ENCODE measurements around the gene PTPDC1.

The PTPDC1 gene

DNA sequence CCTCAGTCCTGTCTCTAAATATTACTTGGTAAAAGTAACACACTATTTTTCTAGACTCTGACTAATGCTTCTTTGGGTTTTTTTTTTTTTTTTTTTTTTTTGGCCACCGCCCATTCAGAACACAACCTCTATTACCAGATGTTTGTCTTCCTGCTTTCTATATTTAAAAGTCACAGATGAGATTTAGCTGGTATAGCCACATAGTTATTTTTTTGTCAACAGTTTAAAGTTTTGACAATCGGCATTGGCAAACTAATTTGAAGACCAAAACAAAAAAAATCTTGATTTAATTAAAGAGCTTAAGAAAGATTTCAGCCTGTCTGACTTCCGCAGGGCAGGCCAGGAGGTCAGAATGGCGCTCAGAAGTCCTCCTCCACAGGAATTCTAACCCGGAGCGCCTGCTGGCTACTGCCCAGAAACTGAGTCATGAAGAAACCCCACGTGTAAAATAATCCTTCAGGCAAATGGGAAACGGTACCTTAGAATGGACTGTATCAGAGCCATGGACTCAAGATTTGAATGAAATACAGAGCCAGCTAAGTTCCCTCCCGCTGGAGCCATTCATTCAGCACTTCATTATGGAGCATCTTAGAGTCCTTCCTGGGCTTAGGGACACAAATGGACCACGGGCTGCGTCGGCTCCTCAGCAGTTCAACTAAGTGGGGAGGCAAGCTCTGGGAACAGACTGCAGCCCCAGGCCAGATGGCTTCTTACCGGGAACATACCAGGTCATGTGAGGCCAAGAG lies 55.6 kb downstream of the PTPDC1 start:
- peak overlapping the region in 18 of 21 experiments; percentile 11 to 91 (median 66) for H3K27ac ChIP-seq
- no peak overlapping the region for H3K4me3 ChIP-seq

DNA sequence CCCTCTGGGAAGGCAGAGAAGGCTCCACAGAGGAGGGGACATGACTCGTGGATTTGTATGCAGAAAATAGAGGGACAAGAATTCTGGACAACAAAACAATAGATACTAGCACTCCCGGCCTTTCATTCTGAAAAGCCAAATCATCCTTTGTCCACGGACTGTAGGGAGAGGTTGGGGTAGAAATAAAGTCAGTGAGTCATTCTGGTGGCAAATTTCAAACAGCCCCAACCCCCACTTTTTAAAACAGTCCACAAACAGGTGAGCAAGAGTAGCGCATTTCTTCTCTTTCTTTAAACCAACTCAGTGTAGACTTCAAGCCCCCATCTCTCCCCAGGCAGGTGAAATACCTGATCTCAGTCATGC lies 56.1 kb downstream of the PTPDC1 start:
- Histone ChIP-seq H3K27ac (peak overlapping the region in 17 of 21 experiments; percentile 37 to 91 (median 66)), H3K4me3 (no peak overlapping the region)

DNA sequence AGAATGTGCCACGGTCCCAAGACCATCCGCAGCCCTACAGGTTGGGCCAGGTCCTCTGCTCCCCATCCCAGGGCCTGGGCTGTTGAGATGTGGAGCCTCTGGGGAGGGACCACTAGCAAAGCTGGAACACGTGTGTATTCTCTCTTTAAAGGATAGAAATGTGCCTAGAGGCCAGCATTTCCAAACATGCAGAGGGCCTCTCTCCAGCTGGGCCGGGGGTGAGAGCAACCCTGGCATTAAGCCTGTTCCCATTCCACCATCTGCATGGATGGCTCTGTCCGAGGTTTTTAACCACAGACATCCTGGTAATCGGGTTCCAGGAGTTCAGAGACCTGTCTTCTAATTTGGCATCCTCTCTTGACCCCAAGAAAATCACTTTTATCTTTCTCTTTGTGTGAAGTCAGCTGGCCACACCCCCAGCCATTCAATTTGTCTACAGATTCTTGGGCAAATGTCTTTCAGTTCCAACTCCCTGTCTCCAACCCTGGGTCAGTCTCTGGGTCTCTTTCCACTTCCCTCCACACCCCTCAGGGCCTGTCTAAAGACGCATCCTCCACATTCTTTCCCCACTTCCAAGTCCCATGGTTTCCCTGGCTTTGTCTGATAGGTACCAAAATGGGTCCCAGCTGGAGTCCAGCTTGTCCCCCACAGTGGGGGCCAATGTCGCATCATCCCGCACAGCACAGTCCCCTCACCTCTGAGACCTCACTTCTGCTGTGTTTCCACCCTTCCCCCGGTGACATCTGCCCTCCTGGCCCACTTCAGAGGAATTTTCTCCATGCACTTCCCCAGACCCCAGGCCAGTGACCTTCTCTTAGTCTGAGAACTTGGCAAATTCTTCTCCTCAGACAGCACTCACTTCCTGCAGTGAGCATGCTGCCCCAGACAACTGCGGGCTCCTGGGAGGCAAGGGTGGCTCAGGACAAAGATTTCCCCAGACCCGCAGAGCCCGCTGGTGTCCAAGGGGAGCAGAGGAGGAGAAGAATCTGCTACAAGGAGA lies 56.8 kb downstream of the PTPDC1 start:
- Histone ChIP-seq H3K27ac (peak overlapping the region in 13 of 21 experiments; percentile 37 to 91 (median 67)), H3K4me3 (no peak overlapping the region)

DNA sequence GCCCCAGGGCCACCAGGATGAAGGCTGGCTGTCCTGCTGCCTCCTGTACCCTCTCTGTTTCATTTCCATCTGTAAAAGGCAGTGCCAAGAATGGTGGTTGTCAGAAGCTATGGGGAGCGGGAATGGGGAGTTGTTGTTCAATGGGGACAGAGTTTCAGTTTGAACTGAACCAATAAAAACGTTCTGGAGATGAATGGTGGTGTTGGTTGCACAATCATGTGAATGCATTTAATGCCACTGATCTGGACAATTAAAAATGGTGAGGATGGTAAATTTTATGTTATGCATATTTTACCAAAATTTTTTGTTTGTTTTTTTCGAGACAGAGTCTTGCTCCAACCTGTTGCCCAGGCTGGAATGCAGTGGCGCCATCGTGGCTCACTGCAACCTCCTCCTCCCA lies 58.1 kb downstream of the PTPDC1 start:
- no peak overlapping the region for H3K4me3 ChIP-seq
- no peak overlapping the region for H3K27ac ChIP-seq

DNA sequence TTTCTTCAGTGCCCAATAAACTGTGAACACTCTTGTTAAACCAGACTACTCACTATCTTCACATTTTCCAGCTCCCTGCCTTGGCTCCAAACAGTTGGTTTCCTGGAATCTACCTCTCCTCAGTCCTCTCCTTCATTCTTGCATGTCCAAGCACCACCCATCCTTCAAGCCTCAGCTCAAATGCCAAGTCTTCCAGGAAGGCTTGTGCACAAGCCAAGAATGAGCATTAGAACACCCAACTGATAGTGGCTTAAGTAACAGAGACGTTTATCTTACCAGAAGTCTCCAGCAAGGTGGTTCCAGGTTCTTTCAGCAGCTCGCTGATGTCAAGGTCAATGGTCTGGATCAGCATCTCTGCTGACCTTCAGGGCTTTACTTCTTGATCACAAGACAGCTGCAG lies 60.1 kb downstream of the PTPDC1 start:
- H3K27ac ChIP-seq: peak overlapping the region in 1 of 21 experiments; percentile 57
- H3K4me3 ChIP-seq: no peak overlapping the region

DNA sequence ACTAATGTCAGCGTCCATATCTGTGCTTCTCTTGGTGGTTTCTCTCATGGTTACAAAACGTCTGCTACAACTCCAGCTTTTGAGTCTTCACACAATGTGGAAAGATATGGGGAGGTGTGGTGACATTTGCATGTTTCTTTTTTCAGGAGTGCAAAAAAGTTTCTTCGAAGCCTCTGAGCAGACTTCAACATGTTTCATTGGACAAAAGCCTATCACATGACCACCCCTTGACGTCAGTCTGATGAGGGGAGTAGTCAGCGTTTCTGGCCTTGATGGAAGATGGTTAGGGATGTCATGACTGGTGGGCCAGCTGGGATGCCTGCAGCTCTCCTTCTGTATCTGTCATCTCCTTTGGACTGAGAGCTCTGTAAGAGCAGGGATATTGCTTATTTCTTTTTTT lies 61.4 kb downstream of the PTPDC1 start:
- H3K4me3 ChIP-seq: no peak overlapping the region
- no peak overlapping the region for H3K27ac ChIP-seq

DNA sequence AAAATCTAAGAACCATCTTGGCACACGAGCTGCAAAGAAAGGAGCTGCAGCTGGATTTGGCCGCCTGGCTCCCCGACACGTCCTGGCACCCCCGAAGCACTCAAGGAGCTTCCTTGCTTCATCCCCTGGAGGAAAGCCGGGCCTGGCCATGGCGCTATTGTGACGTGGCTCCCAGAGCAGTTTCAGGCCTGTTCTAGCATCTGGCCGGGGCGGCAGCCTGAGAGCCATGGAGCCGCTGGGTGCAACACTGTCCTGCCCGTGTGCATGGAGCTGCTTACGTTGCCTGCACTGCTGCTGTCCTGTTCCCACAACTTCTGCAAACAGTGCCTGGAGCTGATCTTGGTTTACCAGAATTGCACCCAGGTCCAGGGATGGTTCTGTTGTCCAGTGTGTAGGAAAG lies 63.5 kb downstream of the PTPDC1 start:
- no peak overlapping the region for H3K27ac ChIP-seq
- H3K4me3 ChIP-seq: no peak overlapping the region

DNA sequence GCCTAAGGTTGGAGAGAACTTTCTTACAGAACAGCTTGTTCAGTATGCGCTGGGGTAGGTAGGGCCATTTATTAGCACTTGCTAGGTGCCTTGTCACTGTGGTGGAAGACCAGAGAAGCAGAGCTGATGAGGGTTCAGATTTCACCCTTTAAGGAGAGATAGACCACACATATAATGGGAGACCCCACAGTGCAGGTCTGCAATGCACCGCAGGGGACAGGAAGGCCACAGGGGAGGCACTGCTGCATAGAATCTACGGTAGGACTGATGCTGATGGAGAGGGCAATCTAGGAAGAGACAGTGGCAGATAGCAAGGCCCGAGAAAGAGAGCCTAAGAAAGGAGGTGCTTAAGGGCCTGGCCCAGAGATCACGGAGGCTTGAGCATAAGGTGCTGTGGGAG lies 64.2 kb downstream of the PTPDC1 start:
- H3K4me3 ChIP-seq: no peak overlapping the region

DNA sequence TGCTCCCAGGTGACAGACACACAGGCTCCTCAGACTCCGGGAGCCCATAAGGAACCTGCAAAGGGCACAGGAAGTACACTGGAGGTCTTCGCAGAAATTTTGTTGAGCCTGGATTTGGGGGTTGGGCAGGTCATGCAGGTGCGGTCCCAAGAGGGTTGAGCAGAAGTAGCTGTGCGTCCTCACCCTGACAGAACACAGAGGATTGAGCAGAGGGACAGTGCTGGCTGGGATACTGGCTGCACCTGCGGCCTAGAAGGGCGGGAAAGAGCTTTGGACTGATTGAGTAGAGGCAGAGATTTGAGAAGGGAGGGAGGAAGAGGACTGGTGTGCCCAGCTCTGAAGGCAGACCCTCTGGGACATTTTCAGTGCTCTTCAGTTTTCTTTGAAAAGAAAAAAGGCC lies 65.4 kb downstream of the PTPDC1 start:
- no peak overlapping the region for H3K4me3 ChIP-seq
- H3K27ac ChIP-seq: no peak overlapping the region

More for the DNA sequence above, 64.2 kb downstream of the PTPDC1 start:
- H3K27ac ChIP-seq: peak overlapping the region in 1 of 21 experiments; percentile 27

DNA sequence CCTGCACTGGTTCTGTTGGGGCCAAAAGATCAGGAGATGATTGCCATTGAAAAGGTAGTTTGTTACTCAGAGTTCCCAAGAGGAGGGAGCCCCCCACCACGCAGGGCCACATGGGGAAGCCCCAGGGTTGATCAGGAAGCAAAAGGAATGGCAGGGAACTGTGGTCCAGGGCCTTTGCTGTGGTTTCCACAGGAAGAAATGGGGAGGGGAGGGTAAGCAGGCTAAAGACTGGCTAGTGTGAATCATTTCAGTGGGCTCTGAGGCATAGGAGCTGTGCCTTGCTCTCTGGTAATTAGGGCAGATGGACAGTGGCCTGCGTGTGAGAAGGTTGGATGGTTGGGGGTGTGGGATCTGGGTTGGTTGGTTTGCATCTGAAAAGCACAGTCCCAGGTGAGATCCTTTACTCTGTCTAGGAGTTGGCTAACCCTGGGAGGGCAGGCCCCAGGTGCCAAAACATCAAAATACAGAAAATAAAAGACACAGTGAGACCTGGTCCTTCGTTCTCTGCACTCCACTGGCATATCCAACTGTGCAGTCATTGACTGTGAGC lies 66.1 kb downstream of the PTPDC1 start:
- no peak overlapping the region for H3K4me3 ChIP-seq
- H3K27ac ChIP-seq: peak overlapping the region in 3 of 21 experiments; percentile 2 to 41 (median 38)

DNA sequence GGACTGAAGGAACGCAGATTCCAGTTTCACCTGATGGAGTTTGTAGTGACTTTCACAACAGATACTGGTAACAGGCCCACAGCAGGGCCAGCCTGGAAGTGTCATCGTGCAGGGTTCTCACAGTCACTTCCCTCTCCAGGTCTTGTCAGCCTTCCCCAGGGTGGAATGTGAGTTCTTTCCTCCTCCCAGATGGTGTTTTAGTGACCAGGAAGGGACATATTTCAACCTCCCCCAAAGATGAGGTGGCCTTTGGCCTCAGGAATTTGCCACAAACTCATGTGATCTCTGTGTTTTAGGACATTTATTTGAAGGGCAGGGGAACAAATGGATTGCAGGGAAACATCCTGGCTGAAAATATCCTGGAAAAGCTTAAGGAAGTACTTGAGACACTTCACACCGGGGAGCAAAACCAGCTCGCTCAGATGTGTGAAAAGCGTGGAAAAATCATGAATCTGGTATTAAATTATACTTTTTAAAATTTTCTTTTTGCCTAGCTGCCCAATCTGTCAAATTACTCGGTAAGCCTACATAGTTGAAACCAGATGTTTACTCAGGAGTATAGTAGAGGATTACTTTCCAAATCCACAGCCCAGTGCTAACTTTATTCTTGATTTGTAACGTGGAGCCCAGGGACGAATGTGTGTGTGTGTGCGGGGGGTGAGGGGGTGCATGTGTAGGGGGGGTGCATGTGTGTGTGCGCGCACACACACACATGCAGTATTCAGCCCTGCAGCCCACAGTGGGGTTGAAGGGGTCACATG lies 66.8 kb downstream of the PTPDC1 start:
- no peak overlapping the region for H3K4me3 ChIP-seq
- peak overlapping the region in 5 of 21 experiments; percentile 2 to 41 (median 21) for H3K27ac ChIP-seq

DNA sequence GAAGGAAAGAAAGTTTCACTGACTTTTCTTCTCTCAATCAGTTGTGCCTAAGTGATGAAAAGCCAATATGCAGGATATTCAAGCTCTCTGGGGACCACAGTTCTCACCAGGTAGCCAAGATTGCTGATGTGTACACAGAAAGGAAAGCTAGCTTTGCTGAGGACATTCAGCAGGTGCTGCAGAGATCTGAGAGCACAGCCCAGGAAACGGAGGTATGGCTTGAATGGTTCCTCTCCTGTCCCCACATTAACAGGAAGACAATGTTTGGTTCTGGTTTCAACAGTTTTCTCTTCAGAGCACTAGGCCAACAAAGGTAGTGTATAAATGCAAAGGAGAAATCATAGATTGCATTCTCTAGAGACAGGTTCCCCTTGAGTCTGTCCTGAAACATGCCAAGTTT lies 69.6 kb downstream of the PTPDC1 start:
- Histone ChIP-seq H3K27ac (no peak overlapping the region), H3K4me3 (no peak overlapping the region)

DNA sequence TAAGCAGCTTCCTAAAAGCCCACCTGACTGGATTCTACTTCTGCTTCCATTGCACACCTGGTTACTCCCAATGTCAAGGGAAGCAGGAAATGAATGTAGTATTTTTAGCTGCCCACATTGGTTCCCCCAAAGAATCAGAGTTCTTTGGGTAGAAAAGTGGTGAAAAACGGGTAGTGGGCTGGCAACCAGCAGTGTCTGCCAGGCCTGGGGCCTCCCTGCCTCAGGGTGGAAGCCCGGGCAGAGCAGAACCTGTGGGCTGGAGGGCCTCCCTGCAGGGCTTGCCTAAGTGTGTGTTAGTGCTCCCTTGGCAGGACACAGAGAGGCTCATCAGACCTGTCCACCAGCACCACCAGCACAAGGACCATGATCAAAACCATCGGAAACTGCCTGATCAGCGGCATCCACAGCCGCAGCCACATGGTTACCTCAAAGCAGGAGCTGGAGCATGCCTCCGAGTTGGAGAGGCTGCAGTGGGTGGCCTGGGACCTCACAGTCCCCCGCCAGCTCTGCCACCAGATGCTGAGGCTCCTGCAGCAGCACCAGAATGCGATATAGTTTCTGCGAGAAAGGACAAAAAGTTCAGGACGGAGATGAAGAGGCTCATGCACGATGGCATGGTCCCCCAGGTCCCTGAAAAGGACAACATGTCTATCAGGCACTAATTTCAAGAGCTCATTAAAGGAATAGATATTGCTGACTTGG lies 72.2 kb downstream of the PTPDC1 start:
- Histone ChIP-seq H3K27ac (peak overlapping the region in 10 of 21 experiments; percentile 5 to 59 (median 32)), H3K4me3 (no peak overlapping the region)

DNA sequence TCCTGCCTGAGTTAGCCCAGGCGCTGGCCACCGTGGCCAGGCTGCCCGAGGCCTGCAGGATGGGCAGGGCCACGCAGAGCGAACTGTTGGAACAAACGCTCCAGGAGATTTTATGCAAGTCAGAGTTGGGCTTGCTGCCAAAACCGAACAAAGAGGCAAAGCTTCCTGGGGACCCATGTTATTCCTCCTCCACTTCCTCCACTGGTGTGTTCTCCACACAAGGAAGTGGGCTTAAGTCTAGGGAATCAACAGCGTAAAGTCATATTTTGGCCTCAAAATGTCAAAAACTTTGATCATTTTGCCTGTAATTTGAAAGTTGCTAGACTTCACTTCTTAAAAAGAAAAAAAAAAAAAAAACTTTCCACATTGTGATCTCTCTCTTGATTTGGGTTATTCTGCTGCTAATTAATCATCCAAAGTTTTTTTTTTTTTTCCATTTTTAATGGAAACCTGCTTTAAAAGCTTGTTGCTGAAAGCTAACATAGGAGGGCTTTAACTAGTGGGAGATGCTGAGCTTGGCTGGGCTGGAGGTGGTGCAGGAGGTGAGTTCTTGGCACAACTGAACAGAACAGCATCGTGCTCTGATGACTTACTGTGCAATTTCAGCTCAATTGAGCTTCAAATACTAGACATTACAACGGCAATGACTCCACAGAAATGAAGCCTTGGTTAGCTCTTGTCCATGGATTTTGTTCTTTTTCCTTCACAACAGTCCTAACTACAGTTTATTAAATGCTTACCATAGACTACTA lies 73.0 kb downstream of the PTPDC1 start:
- Histone ChIP-seq H3K4me3 (no peak overlapping the region), H3K27ac (peak overlapping the region in 9 of 21 experiments; percentile 5 to 59 (median 34))

Measured in skin epidermis (tissue), 12 donors.